NCI-H2227 (cell line): ENCODE data around the gene KDM2A.
"Not testable (repeated sequence)": the region's sequence is repeated elsewhere in the genome, so short reads cannot be mapped to it uniquely, and the experiment has no call there.

ENCODE experiments used
- DNase-seq: peaks from one replicate; lab custom pipeline; 2025; ENCODE audit not compliant: unreplicated experiment; lab: John Stamatoyannopoulos, UW

The KDM2A gene

DNA sequence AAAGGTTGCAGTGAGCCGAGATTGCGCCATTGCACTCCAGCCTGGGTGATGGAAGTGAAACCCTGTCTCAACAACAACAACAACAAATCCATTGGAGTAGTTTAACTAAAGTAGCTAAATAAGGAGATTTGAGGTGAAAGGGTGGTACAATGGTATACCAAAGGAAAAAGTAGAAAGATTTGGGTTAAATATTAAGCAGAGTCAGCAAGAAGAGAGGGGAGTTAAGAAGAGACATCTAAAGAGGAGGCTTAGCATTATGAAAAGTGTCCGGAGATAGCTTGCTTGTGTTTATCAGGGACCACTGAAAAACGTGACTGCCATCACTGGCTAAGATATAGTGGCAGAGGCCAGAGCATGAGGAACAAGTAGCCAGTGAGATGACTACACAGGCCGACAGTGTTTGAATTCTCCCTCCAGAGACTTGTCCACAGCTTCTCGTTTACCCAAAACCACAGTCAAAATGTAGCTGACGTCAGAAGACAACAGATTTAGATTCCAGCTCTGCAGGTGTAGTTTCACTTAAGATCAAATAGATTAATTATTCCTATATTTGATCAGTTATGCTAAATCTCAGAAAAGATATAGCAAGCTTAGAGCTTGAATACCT lies 114.6 kb downstream of the KDM2A start:
- DNase-seq = no peak

DNA sequence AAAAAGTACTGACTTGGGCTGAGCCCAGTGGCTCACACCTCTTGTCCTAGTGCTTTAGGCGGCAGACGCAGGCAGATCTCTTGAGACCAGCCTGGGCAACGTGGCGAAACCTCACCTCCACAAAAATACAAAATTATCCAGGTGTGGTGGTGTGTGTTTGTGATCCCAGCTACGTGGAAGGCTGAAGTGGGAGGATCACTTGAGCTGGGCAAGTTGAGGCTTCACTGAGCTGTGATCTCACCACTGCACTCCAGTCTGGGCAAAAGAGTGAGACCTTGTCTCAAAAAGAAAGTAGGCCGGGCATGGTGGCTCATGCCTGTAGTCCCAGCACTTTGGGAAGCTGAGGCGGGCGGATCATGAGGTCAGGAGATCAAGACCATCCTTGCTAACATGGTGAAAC lies 115.5 kb downstream of the KDM2A start:
- not testable (repeated sequence) for DNase-seq

DNA sequence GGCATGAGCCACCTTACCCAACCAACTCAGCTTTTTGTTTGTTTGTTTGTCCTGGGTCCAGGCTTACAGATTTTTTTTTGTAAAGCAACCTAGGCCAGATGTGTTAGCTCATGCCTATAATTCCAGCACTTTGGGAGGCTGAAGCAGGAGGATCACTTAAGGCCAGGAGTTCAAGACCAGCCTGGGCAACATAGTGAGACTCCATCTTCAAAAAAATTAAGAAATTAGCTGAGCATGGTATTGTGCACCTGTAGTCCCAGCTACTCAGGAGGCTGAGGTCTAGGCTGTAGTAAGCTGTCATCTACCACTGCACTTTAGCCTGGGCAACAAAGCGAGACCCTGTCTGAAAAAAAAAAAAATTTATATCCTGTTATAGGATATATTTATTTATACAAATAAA lies 118.5 kb downstream of the KDM2A start:
- no peak for DNase-seq

DNA sequence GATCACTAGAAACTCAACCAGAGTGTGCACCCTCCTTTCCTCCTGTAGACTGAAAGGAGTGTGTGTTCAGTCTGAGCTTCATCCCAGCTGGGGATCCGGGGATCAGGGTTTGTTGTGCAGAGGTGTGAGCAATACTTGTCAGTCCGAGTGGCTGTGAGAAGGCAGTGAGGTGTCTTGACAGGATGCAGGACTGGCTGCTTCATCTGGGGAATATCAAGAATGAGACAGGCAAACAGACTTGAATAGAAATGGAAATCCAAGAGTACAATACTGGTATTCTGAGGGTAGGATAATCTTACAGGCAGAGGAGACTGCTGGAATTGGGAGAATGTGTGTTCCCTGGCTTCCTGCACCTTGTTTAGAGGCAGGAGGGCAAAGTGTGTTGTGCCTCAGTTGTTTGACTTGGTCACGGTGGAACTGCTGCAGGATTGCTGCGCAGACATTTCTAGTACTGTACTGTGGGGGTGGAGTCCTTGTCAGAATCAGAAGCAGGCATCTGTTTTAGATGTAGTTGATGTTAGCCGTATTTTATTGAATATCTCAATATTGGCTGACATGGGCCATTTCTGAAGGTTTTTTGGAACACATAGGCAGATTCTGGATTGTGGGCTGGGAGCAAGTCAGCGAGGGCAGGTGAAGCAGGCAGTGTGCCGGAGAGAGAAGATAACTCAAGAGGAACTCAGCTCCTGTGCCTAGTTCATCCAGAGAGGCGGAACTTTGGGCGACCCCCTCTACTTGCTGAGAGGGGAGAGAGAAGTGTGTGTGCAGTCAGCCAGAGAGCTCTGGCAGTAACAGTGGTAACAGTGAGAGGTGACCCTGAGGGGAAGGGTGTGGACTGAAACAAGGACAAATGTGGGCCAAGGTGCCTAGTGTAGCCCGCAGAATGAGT lies 120.1 kb downstream of the KDM2A start:
- peak; percentile 11 for DNase-seq

DNA sequence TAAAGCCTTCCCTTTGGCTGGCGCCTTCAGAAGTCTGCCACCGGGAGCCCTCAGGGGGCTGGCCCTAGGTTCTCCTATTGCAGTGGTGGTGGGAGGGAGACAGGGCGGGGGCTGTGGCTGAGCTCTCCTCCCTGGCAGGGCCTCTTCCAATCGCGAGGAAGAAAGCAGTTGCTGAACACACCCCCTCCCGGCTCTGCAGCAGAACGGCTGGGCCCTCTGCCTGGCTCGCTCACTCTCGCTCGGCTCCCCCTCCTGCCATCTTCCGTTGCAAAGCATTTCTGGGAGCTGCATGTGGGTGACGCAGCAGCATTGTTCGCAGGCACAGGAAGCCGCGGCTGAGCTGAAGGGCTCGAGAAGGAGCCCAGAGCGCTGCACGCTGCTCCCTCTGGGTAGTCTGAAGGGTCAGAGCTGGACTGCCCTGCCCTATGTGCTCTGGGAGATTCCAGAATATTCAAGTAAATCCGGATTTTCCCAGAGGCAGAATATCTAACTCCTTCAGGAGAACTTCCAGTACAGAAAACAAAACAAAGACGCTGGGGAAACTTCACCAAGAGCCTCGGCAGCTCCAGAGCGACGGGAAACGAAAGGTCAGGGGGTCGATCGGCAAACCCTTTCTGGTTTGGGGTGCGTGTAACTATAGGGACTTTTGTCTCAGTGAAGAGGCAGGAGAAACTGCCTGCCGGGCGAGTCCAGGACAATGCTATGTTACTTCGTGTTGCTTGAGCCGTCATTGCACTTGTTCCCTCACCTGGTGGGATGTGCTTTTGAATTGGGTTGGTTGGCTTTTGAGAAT lies 120.9 kb downstream of the KDM2A start:
- DNase-seq = peak; percentile 98

DNA sequence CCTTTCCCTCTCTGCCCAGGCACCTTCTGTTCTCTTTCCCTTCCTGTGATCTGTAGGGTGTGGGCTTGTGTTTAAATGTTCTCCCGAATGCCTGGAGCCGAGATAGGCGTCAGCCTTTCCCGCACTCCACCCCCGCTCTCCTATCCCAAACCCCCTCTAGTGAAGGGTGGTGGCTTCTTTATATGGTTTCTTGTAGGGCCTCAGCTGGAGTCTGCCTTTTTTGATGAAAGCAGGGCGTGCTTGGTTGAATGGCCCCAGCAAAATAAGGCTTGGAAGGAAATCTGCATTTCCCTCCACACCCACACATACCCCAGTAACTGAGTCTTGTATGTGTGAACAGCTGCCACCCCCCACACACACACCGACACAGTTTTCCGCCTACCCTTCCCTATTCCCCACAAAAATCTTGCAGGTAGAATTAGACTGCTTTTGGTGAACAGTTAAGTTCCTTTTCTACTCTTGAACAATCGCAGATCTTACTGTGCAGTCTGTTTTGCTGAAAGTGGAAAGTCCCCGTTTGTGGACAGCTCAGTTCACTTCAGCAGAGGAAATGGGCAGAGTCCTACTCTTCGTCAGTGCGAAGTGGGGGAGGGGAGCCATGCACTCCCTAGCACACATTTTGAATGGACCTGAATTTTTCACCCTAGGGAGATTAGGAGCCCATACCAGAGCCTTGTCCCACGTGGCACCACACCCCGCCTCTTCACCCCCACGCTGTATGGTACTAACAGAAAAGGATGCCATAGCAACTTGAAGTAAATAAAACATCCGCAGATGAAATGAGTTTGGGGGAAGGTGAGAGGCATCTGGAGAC lies 121.7 kb downstream of the KDM2A start:
- DNase-seq = peak; percentile 64

DNA sequence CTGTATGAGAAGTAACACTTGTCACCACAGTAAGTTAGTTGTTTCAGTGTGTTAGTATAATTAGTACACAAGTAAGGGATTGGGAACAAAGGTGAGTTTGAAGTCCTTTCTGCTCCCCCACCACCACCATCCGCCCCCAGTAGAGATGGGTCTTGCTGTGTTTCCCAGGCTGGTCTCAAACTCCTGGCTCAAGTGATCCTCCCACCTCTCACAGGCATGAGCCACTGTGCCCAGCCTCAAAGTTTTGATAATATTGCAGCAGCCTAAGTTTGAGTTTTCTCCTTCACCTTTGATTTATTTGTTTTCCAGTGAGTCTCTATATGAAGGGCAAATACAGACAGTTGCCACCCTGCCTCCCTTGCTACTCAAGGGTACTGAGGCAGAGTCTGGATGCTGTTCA lies 123.5 kb downstream of the KDM2A start:
- DNase-seq = no peak

DNA sequence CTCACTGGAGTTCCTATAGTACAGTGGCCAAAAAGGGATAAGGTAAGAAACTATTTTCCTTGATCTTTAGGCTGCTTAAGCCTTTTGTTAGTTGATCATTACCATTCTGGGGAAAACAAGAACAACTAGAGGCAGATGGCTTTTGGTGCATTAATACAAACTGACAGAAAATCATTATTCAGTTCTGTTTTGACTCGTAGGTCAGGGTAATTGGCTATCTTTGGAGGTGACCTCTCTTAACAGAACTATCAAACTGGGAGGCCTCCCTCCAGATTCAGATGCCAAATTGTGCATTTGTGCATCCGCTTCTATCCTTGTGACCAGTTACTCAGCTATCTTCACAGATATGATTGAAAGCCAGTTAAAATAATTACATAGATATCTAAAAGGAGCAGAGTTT lies 124.0 kb downstream of the KDM2A start:
- DNase-seq = peak; percentile 29

DNA sequence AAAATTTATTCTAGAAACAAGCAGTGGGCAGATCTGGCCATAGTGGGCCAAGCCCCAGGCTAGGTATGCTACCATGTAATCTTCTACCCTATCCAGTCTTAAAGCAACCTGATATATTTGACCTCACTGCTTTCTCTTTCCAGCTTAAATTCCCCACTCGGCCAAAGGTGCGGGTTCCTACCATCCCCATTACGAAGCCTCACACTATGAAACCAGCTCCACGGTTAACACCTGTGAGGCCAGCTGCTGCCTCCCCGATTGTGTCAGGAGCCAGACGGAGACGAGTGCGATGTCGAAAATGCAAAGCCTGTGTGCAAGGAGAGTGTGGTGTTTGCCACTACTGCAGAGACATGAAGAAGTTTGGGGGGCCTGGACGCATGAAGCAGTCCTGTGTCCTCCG lies 126.0 kb downstream of the KDM2A start:
- DNase-seq = no peak

DNA sequence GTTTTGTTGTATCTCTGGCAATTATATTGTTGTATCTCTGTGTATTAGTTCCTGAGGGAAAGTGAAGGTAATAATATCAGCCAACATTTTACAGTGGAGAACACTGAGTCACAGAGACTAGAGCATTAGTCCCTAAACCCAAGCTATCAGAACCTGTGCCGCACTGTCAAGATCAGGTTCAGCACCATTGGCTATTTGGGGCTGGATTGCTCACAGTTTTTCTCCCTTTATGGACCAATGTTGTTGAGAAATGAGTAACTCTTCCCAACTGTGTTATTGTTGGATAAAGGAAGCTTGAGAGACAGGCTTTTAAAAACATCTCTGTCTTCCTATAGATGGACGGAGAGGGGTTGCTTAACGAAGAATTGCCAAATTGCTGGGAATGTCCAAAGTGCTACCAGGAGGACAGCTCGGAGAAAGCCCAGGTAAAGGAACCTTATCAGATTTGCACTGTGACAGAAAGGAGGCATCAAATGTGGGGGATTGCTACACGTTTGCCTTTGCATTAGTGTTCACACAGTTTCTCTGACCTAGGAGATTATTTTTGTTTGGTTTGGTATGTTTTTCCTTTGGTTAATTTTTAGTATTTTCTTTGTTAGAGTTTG lies 129.0 kb downstream of the KDM2A start:
- DNase-seq = no peak

DNA sequence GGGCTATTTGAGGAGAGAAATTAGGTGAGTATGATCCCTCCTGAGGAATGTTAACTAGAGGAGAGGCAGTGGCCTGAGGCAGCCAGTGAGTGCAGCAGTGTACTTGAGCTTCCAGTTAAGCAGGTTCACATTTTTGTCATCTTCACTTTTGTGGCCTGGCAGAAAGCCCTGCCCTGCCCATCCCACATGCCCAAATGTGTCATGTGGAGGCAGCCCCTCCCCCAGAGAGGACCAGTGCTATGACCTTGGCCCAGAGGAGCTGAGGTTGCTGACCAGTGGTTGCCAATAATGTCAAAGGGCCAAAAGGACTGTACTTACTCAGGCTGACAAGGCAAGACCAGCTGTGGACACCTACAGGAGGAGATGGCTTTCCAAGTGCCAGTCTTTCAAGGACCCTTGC lies 129.6 kb downstream of the KDM2A start:
- no peak for DNase-seq

DNA sequence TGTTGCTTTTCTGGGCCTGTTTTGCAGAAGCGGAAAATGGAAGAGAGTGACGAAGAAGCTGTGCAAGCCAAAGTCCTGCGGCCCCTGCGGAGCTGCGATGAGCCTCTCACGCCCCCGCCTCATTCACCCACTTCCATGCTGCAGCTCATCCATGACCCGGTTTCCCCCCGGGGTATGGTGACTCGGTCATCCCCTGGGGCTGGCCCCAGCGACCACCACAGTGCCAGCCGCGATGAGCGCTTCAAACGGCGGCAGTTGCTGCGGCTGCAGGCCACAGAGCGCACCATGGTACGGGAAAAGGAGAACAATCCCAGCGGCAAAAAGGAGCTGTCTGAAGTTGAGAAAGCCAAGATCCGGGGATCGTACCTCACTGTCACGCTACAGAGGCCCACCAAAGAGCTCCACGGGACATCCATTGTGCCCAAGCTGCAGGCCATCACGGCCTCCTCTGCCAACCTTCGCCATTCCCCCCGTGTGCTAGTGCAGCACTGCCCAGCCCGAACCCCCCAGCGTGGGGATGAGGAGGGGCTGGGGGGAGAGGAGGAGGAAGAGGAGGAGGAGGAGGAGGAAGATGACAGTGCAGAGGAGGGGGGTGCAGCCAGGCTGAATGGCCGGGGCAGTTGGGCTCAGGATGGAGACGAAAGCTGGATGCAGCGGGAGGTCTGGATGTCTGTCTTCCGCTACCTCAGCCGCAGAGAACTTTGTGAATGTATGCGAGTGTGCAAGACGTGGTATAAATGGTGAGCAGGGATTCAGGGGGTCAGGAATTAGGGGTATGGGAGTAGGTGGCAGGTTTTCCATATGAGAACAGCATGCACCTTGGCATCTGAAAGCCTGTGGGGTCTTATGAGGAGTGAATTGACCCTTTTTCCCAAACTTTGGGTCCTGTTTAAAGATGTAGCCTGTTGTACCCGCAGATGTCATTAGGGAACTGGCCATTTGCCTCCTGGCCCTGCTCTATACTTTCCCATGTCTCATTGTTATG lies 131.3 kb downstream of the KDM2A start:
- DNase-seq = no peak

DNA sequence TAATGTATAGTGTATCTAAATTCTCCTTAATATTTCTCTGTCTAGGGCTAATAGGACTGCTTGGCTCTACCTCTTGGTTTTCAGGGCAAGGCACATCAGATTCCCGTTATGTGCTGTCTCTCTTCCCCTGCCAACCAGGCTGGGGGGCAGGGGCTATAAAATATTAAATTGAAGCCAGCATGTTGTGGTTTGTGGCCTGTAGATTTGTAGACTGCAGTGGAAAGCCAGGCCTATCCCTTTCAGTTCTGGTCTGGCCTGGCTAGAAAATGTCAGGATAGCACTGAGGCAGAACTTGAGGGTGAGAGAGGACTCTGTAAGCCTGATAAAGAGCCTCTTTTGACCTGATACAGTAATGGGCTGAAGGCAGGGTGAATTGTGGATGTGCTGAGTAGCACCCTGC lies 132.8 kb downstream of the KDM2A start:
- DNase-seq = no peak

DNA sequence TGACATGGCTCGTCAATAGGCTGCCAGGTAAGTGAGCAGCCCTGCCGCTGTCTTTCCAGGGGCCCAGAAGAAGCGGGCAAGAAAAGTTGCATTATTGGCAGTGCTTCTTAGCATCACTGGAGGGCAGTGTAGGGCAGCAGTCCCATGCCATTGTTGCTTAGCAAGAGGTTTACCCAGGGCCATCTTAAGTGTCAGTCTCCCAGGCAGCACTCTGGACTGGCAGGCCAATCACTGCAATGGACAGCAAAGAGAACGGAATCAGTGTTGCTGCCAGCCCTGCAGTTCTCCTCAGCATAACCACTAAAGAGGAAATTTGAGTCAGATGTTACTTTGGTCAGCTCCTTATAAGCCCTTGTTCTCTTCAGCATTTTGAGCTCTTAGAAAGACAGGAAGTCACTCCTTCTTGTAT lies 133.8 kb downstream of the KDM2A start:
- DNase-seq = peak; percentile 37

DNA sequence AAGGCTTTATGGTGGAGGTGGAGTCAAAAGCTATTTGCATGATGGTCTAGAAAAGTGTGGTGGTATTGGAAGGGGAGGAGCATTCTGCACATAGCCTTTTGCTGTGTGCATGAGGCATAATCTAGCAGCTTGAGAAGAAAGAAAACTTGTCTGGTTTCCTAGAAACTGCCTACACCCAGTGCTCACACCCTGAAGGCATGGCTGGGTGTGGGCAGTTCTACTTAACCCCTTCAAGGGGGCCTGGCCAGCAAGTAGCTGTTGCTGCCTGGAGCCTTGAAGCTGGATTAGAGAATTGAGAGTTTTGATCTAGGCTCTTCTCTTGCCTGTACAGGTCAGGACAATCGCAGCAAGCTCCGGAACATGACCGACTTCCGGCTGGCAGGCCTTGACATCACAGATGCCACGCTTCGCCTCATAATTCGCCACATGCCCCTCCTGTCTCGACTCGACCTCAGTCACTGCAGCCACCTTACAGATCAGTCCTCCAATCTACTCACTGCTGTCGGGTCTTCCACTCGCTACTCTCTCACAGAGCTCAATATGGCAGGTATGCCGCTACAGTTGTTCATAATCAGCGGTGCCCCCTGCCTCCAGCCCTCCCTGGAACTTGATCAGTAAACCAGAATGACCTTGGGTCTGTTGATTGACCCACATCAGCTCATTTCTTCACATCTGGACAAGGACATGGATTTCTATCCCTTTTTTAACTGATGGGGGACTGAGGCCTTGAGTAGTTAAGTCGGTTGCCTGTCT lies 135.0 kb downstream of the KDM2A start:
- no peak for DNase-seq

DNA sequence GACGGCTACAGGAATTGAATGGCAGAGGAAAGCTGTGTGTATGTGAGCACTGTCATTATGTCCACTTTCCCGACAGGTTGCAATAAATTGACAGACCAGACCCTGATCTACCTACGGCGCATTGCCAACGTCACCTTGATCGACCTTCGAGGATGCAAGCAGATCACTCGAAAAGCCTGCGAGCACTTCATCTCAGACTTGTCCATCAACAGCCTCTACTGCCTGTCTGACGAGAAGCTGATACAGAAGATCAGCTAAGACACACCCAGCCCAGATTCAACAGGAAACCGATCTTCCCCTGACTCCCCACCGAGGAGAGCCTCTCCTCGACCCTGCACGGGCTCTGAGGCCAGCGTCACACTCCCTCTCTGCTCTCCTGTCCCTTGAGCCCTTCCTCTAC lies 135.7 kb downstream of the KDM2A start:
- DNase-seq = no peak

DNA sequence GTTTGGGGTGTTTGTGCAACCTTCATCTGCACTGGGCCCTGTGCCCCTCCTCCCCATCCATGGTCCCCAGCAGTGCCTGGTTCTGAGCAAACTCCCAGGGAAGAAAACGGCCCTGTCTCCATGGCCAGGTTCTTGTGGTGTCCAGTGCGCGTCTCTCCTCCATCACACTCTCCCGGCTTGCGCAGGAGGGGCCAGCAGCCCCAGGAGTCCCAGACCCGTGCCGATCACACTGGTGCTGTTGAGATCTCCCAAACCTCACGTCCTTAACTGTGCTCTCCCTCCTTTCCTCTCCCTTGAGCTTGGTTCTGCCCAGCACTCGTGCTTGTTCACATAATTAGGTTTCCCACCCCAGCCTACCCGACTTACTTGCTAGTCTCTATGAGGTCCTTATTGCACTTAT lies 136.3 kb downstream of the KDM2A start:
- no peak for DNase-seq

DNA sequence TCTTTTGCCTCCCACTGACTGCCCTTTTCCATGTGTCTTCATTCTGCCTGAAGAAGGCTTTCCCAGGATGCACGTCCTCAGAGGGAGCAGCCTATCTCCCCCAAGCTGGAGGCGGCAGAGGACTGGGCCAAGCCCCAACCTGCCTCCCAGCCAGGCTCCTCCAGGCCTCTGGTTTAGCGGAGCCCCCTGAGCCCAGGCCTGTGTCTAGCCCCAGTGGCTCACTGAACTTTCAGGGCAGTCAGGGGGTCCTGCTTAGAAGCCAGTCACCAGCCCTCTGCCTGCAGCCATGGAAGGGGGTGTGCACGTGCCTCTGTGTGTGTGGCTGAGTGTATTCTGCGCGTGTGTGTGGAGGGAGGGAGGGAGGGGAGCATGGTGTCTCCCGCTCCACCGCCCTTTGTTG lies 136.8 kb downstream of the KDM2A start:
- DNase-seq = no peak
